Measurements from ENCODE around the gene ADCY10. TPM values are rescaled to one million over a fixed set of nuclear protein-coding genes. Genes with fewer than 3 reads are reported as not detected.
A peak's percentile ranks its signal among the peaks of the same experiment; 100 is the strongest.

ADCY10 gene
- total and polyA plus RNA-seq, 9 of the 15 experiments (the other 6 are each of a cell fraction or from before 2014, with no cell fraction given), result 0.08 to 0.86 (median 0.22) TPM

DNA sequence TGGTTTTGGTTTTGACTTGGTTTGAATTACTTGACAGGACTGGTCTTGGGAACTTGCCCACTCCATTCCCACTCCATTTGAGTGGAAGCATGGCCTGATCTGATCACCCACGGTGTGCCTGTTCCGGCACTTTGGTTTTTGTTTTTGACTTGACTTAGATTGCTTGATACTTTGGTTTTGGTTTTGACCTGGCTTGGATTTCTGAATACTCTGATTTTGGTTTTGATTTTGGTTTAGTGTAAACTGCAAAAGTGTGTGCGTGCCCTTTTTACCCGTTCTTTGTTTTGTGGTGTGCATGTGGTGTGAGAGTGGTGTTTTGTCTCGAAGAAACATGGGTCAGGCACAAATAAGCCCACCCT lies 50.0 kb downstream of the ADCY10 start (continued):
- TF ChIP-seq MNT (conservative IDR thresholded peaks at IDR 0.05), result peak in 1 of 2 experiments; percentile 68; a peak in 2 of 4 replicates
- no peak for TF ChIP-seq NR4A1 (CRISPR knock-in tag; IDR thresholded peaks at IDR 0.05)
- TF ChIP-seq NR4A1 (tag; IDR thresholded peaks at IDR 0.05), result peak; percentile 17; the same call in 1 of the 2 replicates
- TF ChIP-seq FOXM1 (IDR thresholded peaks at IDR 0.05; ENCODE audit: low read depth), result no peak
- no peak for TF ChIP-seq FOXM1 (CRISPR knock-in tag; IDR thresholded peaks at IDR 0.05; ENCODE audit: low read depth)
- TF ChIP-seq ZNF668 (CRISPR knock-in tag; IDR thresholded peaks at IDR 0.05), result no peak
- no peak for TF ChIP-seq ERF (CRISPR knock-in tag; IDR thresholded peaks at IDR 0.05)
- no peak for TF ChIP-seq MEF2D (tag; conservative IDR thresholded peaks at IDR 0.05; ENCODE audit: low read depth)
- TF ChIP-seq HMGXB4 (CRISPR knock-in tag; IDR thresholded peaks at IDR 0.05), result no peak
- TF ChIP-seq ZC3H8 (IDR thresholded peaks at IDR 0.05), result no peak
- no peak for TF ChIP-seq ZNF165 (CRISPR knock-in tag; IDR thresholded peaks at IDR 0.05; ENCODE audit: borderline replicate concordance)
- TF ChIP-seq SMARCE1 (IDR thresholded peaks at IDR 0.05), result no peak; the same call in 1 of the 2 replicates
- 0 out of 2 replicates have a peak, but pooled peaks have one; percentile 34 for TF ChIP-seq XRCC3 (IDR thresholded peaks at IDR 0.05)
- no peak; the same call in 1 of the 2 replicates for TF ChIP-seq ETV5 (CRISPR knock-in tag; IDR thresholded peaks at IDR 0.05; ENCODE audit: low read depth)
- TF ChIP-seq SRSF3 (IDR thresholded peaks at IDR 0.05; ENCODE audit: insufficient read depth, low read length), result no peak
- TF ChIP-seq ZNF408 (CRISPR knock-in tag; IDR thresholded peaks at IDR 0.05; ENCODE audit: low read depth), result no peak
- no peak for TF ChIP-seq GABPB2 (CRISPR knock-in tag; conservative IDR thresholded peaks at IDR 0.05)
- 0 out of 2 replicates have a peak, but pooled peaks have one; percentile 7 for TF ChIP-seq HBP1 (CRISPR knock-in tag; IDR thresholded peaks at IDR 0.05)
- TF ChIP-seq ZNF274 (IDR thresholded peaks at IDR 0.05; ENCODE audit: borderline replicate concordance, low read depth, low read length), result no peak
- TF ChIP-seq ELF4 (CRISPR knock-in tag; IDR thresholded peaks at IDR 0.05), result no peak
- peak; percentile 32; the same call in 1 of the 2 replicates for TF ChIP-seq NFRKB (IDR thresholded peaks at IDR 0.05; ENCODE audit: low read depth)
- TF ChIP-seq BRCA1 (IDR thresholded peaks at IDR 0.05), result no peak
- TF ChIP-seq BRCA1 (CRISPR knock-in tag; IDR thresholded peaks at IDR 0.05), result no peak
- TF ChIP-seq CGGBP1 (CRISPR knock-in tag; IDR thresholded peaks at IDR 0.05), result no peak
- no peak for TF ChIP-seq SLC30A9 (CRISPR knock-in tag; IDR thresholded peaks at IDR 0.05)
- no peak for TF ChIP-seq CHD4 (IDR thresholded peaks at IDR 0.05; ENCODE audit: insufficient read depth, insufficient replicate concordance, low read depth, low read length, poor library complexity, severe bottlenecking)
- TF ChIP-seq HEY1 (CRISPR knock-in tag; IDR thresholded peaks at IDR 0.05; ENCODE audit: borderline replicate concordance), result no peak
- TF ChIP-seq ATF1 (CRISPR knock-in tag; IDR thresholded peaks at IDR 0.05), result no peak
- no peak for TF ChIP-seq ATF1 (tag; IDR thresholded peaks at IDR 0.05)
